Measurements from ENCODE around the gene CHP1. TPM values are rescaled to one million over a fixed set of nuclear protein-coding genes. Genes with fewer than 3 reads are reported as not detected.

The CHP1 gene
- total and polyA plus RNA-seq, 2 of the 8 experiments (the other 6 are each of a cell fraction or from before 2014, with no cell fraction given), result 45.2 to 89.0 TPM

DNA sequence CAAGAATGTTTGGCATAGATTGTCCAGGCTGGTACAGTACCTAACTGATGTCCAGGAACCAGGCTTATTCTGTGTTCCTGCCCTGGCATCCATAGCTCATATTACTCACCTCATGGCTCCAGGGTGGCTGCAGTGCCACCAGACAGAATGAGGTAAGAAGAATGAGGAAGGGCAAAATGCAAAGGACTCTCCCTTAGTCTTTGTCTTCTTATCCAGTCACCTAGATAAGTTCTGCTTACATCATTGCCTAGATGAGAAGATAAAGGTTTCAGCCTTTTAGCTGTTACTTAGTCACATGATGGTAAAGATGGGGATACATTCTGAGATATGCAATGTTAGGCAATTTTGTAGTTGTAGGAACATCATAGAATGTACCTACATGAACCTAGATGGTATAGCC lies 45.8 kb downstream of the CHP1 start:
- Histone ChIP-seq H2BK5ac (ENCODE audit: low read depth, low read length) (no peak overlapping the region), H3K14ac (ENCODE audit: insufficient read length) (no peak overlapping the region), H3K79me2 (ENCODE audit: control insufficient read depth in 1 of 2, insufficient read depth in 2 of 2, low read length in 2 of 2) (no peaks in the 10 kb centered on the region), H3K4me2 (ENCODE audit: insufficient read depth in 1 of 2, low read depth in 2 of 2, low read length in 2 of 2) (no peak overlapping the region), H3K23ac (ENCODE audit: insufficient read length) (no peak overlapping the region), H3K18ac (ENCODE audit: extremely low read depth, low read length) (no peak overlapping the region), H3K27ac (ENCODE audit: low read depth, low read length) (no peak overlapping the region), H3K56ac (replicated peaks; ENCODE audit: insufficient read length, low read depth, low read length) (no peak overlapping the region), H4K20me1 (replicated peaks in 1 of 2; ENCODE audit: control insufficient read depth in 1 of 2, insufficient read depth in 2 of 2, low read length in 2 of 2) (no peaks in the 10 kb centered on the region), H3K36me3 (ENCODE audit: control insufficient read depth in 2 of 4, insufficient read depth in 4 of 4, low read length in 3 of 4) (peaks cover 2 to 23% (median 12%) of the 10 kb centered on the region in 4 experiments; a peak in 5 of 8 replicates), H2AFZ (ENCODE audit: low read length) (no peak overlapping the region), H3K79me1 (ENCODE audit: low read depth, low read length) (no peaks in the 10 kb centered on the region), H4K5ac (ENCODE audit: insufficient read length, low read depth, low read length) (no peak overlapping the region), H2BK15ac (ENCODE audit: low read length) (no peak overlapping the region), H2BK20ac (ENCODE audit: low read length) (no peak overlapping the region), H3K4ac (replicated peaks; ENCODE audit: insufficient read length, low read depth, low read length) (no peak overlapping the region), H3K9ac (replicated peaks in 1 of 4; ENCODE audit: extremely low read depth in 1 of 4, low read depth in 3 of 4, low read length in 3 of 4) (no peak overlapping the region), H2BK12ac (ENCODE audit: low read depth, low read length) (no peak overlapping the region), H3K23me2 (ENCODE audit: low read depth, low read length) (no peaks in the 10 kb centered on the region), H3K4me3 (ENCODE audit: extremely low read depth in 1 of 4, insufficient read depth in 2 of 4, low read depth in 3 of 4, low read length in 4 of 4) (no peak overlapping the region), H4K91ac (replicated peaks; ENCODE audit: insufficient read length, low read length) (no peak overlapping the region), H4K8ac (ENCODE audit: extremely low read depth, insufficient read depth, low read length) (no peak overlapping the region), H3K9me3 (ENCODE audit: insufficient read depth in 2 of 2, low read depth in 1 of 2, low read length in 1 of 2) (no peaks in the 10 kb centered on the region), H2AK5ac (ENCODE audit: low read depth, low read length) (no peak overlapping the region), H2BK120ac (replicated peaks; ENCODE audit: low read depth, low read length) (no peak overlapping the region), H3K4me1 (replicated peaks in 1 of 4; ENCODE audit: control insufficient read depth in 3 of 4, insufficient read depth in 4 of 4, low read length in 3 of 4) (no peaks in the 10 kb centered on the region), H3K27me3 (replicated peaks in 1 of 4; ENCODE audit: control insufficient read depth in 3 of 4, extremely low read depth in 1 of 4, insufficient read depth in 3 of 4, low read length in 3 of 4) (no peaks in the 10 kb centered on the region)
- FAIRE-seq (no peak), DNase-seq (ENCODE audit: low read depth in 1 of 2, low spot score in 2 of 2) (no peak)
- ChIA-PET CTCF (ENCODE audit: partially characterized antibody) (no interaction called here), POLR2A (ENCODE audit: partially characterized antibody) (interaction anchor here (0.6 kb wide), 1 partner anchor 9 kb away, joined by 3 read pairs; no protein-coding TSS in a partner anchor)
- TF ChIP-seq CREB1 (IDR thresholded peaks at IDR 0.05), result no peak
- no peak for TF ChIP-seq RNF2 (IDR thresholded peaks at IDR 0.05; ENCODE audit: borderline replicate concordance, low read depth, low read length, missing control alignments, poor library complexity, severe bottlenecking)
- TF ChIP-seq RXRA (IDR thresholded peaks at IDR 0.05; ENCODE audit: insufficient read depth, low read depth, low read length), result no peak
- TF ChIP-seq, protein P1, sequence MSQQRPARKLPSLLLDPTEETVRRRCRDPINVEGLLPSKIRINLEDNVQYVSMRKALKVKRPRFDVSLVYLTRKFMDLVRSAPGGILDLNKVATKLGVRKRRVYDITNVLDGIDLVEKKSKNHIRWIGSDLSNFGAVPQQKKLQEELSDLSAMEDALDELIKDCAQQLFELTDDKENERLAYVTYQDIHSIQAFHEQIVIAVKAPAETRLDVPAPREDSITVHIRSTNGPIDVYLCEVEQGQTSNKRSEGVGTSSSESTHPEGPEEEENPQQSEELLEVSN (IDR thresholded peaks at IDR 0.05), result no peak
- no peak for TF ChIP-seq RFX5 (IDR thresholded peaks at IDR 0.05; ENCODE audit: borderline replicate concordance, low read depth, low read length)
- no peak for TF ChIP-seq CBX8 (IDR thresholded peaks at IDR 0.05; ENCODE audit: borderline replicate concordance, low read depth, low read length)
- TF ChIP-seq CTBP2 (IDR thresholded peaks at IDR 0.05; ENCODE audit: borderline replicate concordance, insufficient read depth, insufficient read length, low read length), result no peak
- no peak for TF ChIP-seq KDM4A (IDR thresholded peaks at IDR 0.05; ENCODE audit: low read depth, low read length, severe bottlenecking)
- no peak for TF ChIP-seq RBBP5 (IDR thresholded peaks at IDR 0.05; ENCODE audit: borderline replicate concordance, low read depth, low read length)
- no peak for TF ChIP-seq GABPA (IDR thresholded peaks at IDR 0.05; ENCODE audit: borderline replicate concordance, insufficient read depth, low read length)
- TF ChIP-seq SUZ12 (IDR thresholded peaks at IDR 0.05; ENCODE audit: low read length), result no peak
- TF ChIP-seq NANOG (IDR thresholded peaks at IDR 0.05; ENCODE audit: insufficient read depth, low read depth, low read length, poor library complexity, severe bottlenecking), result no peak
- no peak for TF ChIP-seq ASH2L (IDR thresholded peaks at IDR 0.05; ENCODE audit: low read length)
- no peak for TF ChIP-seq EZH2 (IDR thresholded peaks at IDR 0.05; ENCODE audit: low read depth, low read length, severe bottlenecking)
